GM19238 (cell line): ENCODE data around the gene ANK2.

ENCODE experiments used
- DNase-seq: peaks from one replicate; pipeline ENCODE4 v3.0.0; 2011; ENCODE audit warnings: low spot score; ENCODE audit not compliant: insufficient read length

Gene ANK2

GRCh38 chr4:113049421-113050370, at the start of gene ANK2:
ANK2 (plus strand) TSS chr4:113049653; CDS start chr4:113049729, 76 bp downstream.
- no peak for DNase-seq

GRCh38 chr4:113003841-113004240, 45.6 kb upstream of the ANK2 start:
- DNase-seq = no peak

DNA sequence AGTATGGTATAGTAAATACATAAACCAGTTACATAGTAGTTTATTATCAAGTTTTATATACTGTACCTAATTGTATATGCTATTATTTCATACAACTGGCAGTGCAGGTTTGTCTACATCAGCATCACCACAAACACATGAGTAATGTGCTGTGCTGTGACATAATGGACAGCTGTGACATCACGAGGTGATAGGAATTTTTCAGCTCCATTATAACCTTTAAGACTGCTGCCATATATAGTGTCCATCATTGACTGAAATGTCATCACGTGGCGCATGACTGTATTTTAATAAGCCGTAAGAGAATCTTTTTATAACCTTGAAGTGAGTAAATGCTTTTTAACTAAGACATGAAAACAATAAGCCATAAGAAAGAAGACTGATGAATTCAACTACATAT, 44.8 kb upstream of the ANK2 start:
- no peak for DNase-seq

- DNase-seq = no peak
Measured at GRCh38 chr4:113006632-113007031, 42.8 kb upstream of the ANK2 start.

DNA sequence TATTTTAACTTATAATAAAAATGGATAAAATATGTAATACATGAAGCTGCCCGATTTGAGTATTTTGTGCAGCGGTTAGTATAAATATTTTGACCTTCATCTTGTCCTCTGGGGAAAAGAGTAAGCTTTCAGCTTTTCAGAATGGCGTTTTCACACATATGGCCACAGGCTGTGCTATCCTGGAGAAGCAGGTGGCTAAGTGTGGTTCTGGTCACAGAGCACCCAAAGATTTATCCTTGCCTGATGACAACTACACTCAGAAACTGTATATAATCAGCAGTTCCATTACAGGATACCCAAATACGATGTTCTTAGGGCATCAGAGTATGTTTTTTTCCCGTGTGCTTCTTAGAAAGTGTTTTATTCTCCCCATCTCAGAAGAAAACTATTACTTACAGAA, 42.3 kb upstream of the ANK2 start:
- DNase-seq = no peak

DNA sequence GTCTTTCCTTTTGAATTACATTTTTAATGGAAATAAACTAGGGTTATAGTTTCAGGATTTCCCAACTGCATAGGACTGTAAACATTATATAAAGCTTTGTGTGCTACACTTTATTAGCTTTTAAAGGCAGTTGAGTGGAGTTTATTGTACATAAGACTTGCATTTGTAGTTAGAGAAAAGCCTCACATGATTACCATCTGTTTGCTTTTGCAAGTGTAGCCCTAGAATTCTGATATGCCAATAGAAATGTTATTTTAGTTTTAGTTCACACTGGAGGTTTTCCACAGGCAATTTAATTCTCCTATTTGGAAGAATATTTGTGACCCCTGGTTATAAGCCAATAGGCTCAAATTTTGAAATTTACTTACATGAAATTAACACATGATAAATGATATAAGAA, 41.3 kb upstream of the ANK2 start:
- no peak for DNase-seq

GRCh38 chr4:113008716-113009115, 40.7 kb upstream of the ANK2 start:
- DNase-seq = no peak

DNA sequence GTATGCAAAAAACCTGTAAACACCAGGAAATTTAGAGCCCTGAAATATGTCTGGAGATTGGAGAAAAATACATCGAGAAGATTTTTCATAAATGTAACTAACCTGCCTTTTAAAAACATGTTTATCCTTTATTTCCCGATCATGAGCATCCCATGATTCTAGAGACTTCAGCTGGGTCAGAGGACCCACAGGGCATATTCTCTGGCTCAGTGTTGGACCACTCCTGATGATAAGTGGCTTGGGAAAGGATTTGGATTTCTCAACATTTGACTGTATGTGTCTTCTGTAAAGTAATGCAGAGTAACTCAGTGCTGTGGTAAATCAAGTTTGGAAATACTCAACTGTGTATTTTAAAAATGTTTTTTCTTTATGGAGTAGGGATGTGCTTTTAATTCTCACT, 40.0 kb upstream of the ANK2 start:
- DNase-seq = no peak

DNA sequence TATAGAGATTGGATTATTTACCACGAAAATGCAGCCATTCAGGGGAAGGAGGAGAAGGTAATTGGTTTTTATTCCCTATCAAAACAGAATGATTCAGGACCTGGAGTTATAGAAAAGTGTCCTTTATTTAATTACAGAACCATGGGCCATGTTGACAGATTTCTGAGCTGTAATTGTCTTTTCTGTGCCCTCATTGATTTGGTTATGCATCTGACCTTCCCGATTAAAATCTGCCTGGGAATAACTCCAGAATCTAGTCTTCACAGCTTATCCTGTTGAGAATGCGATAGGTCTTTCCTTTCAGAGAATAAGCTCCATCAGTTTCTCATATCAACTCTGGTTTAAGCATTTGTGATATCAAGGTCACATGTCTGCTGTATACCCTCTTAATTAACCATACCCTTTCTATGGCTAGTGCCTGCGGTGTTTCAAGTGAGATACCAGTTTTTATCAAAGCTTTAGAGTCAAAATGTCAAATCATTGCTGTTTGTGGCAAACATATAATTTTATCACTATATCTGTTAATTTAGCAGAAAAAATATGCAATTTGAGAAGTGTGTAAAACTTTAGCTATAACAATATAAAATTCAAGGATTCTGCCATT, 37.2 kb upstream of the ANK2 start:
- DNase-seq = no peak

- DNase-seq = no peak
Measured at GRCh38 chr4:113012786-113013185, 36.7 kb upstream of the ANK2 start.

DNA sequence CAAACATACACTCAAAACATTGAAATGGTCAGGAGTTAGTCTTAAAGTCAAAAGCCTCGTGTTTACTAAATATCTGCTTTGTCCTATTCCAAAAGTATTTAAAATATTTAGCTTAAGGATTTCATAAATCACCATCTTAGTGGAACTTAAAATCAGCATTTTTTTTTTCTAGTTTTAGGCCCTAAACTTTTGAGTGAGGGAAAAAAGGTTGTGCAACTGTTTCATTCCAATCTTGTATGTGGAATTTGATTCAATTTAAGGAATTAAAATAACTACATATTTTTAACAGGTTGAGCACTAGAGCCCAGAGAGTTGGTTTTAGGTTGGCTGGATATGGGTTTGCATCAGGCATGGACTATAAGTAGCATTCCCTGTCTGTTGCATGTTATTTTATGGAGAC, 35.7 kb upstream of the ANK2 start:
- no peak for DNase-seq

- DNase-seq = no peak
Measured at GRCh38 chr4:113016377-113016776, 33.1 kb upstream of the ANK2 start.

GRCh38 chr4:113020966-113021365, 28.5 kb upstream of the ANK2 start:
- no peak for DNase-seq

DNA sequence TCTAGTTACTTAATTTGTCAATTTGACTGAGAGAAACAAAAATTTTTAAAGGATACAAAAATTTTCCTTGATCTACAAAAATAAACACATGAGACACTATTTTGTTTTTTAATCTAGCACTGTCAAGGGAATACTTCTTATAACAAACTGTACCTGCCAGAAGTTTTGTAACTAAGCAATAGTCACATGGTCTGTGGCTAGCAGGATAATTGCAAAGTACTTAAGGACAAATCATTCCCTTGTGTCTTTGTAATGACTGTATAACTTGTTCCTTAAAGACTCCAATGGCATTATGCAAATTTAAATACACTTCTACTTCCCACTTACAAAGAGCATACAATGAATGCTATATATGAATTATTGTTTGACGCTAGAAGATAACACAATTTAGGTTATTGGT, 25.1 kb upstream of the ANK2 start:
- no peak for DNase-seq

- DNase-seq = no peak
Measured at GRCh38 chr4:113025416-113025815, 24.0 kb upstream of the ANK2 start.

GRCh38 chr4:113026556-113026955, 22.9 kb upstream of the ANK2 start:
- DNase-seq = no peak

DNA sequence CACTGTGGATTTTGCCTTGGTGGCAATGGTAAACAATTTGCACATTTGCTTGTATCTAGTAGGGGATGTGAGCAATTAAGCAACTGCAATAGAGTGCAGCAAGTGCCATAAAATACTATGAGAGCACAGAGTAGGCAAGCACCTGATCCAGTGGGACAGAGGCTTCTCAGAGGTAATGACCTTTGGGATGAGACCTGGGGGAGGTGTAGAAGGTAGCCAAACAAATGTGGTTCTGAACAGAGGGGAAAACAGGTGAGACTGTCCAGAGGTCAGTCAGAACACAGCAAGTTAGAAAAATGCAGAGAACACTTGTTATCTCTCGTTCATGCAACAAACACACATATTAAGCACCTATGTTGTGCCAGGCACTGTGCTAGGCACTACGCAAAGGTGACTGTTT, 21.4 kb upstream of the ANK2 start:
- DNase-seq = no peak

- no peak for DNase-seq
Measured at GRCh38 chr4:113031212-113031611, 18.2 kb upstream of the ANK2 start.

DNA sequence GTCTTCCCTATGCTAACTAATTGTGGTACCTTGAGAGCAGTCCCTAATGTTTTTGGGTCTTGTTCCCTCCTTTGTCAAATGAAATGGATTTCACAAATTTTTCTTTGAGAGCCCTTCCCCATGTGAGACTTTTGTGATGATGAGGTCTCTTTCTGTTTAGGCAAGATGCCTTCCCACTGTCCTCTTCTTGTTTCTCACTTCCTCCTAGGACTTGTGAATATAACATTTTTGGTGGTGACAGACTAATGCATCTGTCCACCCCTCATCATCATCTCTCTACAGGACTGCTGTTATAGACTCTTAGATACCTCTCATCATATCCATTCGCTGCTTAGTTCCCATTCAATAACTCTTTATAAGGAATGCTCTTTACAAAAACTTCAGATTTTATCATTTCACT, 8.7 kb upstream of the ANK2 start:
- no peak for DNase-seq

- no peak for DNase-seq
Measured at GRCh38 chr4:113042502-113042901, 7.0 kb upstream of the ANK2 start.

DNA sequence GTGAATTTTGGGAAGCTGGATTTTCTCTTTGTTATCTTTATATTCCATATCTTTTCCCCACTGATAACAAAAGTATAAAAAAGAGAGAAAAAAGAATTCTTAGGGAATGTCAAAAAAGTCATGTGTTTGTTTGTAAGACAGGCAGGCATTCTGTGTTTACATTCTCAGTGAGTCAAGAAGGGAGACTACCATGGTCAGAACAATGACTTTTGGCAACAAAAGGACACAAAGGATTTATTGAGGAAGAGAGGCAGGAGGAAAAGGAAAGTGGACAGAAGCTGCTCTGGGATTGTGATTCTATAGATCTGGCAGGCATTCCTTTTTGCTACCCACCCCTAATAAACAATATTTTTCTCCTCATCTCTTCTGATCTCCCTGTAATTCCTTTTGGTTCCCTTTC, 5.9 kb upstream of the ANK2 start:
- DNase-seq = no peak

- DNase-seq = no peak
Measured at GRCh38 chr4:113050371-113050755, 910 bp downstream of the ANK2 start.

DNA sequence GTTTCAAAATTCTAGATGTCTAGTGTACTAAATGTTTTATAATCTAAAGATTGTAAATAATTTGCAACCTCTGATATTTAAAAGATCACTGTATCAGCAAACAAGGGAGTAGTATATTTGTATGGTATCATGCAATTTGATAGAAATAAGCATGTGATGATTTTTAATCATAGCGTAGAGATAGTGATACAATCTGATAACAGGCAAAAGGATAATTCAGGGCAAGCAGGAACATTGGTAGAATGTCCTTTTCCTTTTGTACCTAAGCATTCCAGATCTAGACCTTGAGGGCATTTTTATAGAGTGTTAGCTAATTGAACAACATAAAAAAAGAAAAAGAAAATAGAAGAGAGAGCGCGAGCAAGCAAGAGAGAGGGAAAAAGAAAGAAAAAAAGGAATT, 1.4 kb downstream of the ANK2 start:
- DNase-seq = no peak
